HG03378 (cell line): ENCODE measurements around the gene PATE2.

Source experiments
- ATAC-seq: cut with Tn5 transposase; IDR thresholded peaks from one replicate; pipeline ENCODE4 v1.9.1; 2021; ENCODE audit warnings: mild to moderate bottlenecking, moderate library complexity; ENCODE audit not compliant: unreplicated experiment

PATE2 gene

DNA sequence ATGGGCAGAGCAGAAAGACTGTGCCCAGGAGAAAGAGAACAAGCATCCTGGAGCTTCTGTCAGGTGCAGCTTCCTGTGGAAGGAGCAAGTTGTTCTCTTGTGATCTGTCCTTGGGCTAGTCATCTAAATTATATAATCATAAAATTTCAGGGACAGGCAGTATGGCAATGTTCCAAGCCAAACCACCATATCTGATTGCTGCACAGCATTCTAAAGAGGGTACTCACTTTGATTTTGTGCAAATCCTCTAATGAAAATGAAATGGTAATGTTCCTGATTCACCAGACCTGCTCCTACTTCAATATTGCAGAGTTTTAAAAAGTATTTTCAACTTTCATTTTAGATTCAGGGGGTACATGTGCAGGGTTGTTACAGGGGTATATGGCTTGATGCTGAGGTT lies at the start of gene PATE2:
Gene PATE2, minus strand, starts transcription at position 101 of the 400 bp plus-strand sequence. Its CDS starts 55 bp downstream, at position 46.
- ATAC-seq: no peak

DNA sequence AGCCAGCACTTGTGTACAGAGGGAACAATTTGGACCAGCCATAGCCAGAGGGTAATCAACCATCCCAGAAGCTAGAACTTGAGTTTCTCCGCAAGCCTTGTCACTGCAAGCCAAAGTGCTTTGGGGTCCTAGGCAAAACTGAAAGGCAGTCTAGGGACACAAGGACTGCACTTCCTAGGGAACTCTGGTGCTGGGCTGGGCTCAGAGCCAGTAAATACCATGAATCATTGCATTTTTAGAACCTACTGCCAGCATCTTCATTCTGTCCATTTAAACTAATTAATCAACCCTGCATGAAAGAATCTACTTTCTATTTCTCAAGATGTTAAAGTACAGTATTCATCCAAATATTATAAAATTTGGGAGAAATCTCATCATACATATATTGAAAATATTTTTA lies 29.3 kb upstream of the PATE2 start:
- ATAC-seq: no peak

DNA sequence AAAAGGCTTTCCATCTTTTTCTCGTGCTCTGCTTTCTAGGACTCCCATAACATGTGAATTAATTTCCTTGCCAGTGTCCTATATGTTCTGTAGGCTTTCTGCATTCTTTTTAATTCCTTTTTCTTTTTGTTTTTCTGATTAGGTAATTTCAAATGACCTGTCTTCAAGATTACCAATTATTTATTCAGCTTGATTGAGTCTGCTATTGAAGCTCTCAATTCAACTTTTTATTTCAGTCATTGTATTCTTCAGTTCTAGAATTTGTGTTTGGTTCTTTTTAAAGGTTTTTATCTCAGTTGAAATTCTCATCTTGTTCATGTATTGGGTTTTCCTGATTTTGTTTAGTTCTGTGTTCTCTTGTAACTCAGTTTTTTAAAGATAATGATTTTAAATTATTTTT lies 23.8 kb upstream of the PATE2 start:
- ATAC-seq: no peak

DNA sequence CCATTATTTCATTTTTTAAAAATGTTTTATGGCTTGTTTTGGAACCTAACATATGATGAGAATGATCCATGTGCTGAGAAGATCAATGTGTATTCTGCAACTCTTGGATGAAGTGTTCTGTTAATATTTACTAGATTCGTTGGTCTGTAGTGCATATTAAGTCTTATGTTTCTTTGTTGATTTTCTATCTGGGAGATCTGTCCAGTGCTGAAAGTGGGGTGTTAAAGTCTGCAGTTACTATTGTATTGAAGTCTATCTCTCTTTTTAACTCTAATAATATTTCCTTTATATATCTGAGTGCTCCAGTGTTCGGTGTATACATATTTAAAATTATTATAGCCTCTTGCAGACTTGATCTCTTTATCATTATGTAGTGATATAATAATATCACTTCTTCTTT lies 21.2 kb upstream of the PATE2 start:
- ATAC-seq: no peak

DNA sequence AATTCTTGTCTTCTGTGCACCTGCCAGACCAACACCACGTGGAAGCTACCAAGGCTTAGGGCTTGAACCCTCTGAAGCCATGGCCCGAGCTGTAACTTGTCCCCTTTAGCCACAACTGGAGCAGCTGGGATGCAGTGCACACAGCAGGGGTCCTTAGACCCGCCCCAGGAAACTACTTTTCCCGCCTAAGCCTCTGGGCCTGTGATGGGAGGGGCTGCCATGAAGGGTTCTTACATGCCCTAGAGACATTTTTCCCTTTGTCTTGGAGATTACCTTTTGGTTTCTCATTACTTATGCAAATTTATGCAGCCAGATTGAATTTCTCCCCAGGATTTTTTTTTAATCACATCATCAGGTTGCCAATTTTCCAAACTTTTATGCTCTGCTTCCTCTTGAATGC lies 19.0 kb upstream of the PATE2 start:
- ATAC-seq: no peak

DNA sequence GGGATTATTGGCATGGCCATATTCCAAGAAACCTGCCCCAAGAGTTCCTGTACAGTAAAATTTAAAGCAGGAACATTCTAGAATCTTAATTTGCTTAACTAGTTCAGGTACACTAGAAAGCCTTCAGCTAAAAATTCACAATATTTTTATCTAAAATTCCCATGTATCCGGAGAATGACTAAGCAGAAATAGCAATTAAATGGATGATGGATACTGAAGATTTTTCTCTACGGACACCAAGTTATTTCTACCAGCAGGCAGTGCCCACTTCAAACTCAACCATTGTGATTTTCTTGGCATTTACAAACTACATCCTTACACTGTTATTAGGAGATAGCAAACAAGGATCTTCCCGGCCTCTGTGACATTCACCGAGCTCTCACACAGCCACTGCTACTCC lies 12.2 kb upstream of the PATE2 start:
- no peak for ATAC-seq

DNA sequence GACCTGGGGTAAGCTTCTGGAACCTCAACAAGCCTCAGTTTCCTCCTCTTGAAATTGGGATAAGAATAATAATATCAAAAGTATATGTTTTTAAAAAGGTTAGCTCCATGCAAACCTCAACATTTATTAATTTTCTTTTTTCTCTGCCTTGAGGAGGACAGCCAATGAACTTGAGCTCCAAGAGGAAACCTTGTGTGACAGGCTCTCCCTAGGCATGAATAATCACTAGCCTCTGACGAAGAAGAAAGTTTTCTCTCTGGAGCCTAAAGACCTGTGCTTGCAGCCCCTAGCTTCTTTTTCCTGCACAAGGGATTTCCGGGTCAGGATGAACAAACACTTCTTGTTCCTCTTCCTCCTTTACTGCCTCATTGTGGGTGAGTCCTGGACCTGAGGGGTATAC lies 9.2 kb upstream of the PATE2 start, which contains the start of gene PATE3:
Gene PATE3, plus strand, starts transcription at position 301 of the 400 bp plus-strand sequence. Its CDS starts 25 bp downstream, at position 326.
- no peak for ATAC-seq

DNA sequence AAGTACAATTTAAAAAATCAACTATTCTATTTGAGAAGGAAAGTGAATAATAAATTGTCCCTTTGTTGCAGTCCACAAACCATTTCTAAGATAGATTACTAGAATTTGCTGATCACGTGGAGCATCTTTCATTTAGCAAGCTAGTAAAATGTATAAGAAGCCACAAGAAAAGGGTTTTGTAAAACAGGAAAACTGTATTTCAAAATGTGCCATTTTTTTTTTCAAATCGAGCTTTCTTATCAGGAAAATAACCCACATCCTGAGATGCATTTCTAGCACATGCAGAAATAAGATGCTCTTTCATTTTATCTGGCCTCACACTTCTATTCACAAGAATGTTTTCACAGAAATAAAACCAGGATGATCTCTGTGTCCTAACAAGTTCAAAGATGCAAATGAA lies 6.0 kb upstream of the PATE2 start:
- ATAC-seq: no peak

DNA sequence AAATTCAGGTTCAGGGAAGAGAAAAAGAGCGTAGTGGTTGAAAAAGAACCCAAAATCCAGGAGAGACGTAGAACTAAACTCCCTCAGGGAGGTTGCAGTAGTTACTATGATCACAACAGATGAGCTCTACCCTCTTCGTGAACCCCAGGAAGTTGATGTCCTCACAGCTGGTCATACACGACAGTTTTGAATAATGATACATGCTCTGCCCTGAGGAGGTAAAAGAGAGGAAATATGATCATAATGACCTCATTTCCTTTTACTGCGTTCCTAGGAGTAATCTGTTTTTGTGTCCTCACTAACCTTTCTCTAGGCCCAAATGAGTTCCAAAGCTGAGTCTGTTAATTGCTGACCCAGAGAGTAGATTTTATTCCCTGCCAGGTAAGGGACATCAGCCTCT lies 1.3 kb downstream of the PATE2 start:
- ATAC-seq: no peak

DNA sequence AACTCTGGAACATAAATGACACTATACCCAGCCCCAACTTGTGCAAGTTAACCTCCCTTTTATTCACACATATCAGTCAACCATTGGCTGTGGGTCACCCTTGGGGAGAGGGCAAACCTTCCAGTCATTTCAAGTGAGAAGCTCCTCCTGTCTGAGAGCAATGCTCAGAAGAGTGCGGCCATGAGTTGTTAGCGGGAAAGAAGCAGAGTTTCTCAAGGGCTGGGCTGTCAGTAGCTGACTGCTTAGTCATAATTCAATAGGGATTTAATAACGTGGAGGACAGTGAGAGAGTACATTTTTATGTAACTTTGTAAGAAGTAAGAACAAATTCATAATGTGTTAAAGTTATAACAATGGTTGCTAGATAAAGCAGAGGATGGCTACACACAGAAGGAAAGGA lies 5.1 kb downstream of the PATE2 start:
- no peak for ATAC-seq

DNA sequence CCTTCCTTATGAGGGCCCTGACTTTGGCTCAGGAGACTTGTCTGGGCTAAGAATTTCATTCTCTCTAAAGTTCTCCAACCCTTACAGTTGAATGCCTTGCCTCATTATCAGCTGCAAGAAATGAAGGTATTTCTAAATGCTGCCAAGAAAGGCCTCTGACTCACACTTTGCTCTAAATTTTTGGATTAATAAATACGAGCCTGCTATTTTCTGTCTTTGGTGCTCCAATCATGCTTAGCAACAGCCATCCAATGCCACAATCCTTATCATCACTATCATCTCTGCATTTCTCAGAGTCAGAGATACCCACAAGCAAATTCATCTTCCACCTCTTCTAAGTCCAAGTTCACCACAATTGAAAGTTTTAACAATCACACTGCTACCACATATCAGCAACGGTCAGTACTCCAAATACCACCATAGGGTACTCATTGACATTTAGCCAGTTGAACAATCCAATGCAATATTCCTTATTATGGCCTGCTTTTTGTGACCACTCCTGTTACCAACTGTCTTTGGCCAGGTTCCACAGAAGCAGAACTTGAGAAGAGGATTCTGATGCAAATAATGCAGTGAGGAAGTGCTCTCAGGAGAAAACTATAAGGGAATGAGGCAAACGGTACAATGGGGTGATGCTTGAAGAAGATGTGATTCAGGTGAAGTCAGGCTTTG lies 5.7 kb downstream of the PATE2 start:
- no peak for ATAC-seq

DNA sequence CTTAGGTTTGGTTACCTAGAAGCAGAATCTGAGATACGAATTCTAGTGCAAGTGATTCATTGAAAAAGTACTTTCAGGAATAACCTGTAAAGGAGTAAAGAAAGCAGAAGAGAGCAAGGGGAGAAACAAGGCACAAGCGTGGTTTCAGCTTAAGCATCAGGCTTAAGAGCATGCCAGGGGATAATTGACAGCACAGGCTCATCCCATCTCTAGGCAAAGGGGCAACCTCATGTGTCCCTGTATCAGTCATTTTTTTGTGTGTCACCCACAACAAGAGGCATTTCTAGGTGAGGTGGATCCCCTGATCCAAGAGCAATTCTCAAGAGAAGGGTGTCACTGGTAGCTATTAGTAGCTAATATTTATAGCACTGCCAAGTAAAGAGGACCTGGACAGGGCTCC lies 8.0 kb downstream of the PATE2 start:
- no peak for ATAC-seq

DNA sequence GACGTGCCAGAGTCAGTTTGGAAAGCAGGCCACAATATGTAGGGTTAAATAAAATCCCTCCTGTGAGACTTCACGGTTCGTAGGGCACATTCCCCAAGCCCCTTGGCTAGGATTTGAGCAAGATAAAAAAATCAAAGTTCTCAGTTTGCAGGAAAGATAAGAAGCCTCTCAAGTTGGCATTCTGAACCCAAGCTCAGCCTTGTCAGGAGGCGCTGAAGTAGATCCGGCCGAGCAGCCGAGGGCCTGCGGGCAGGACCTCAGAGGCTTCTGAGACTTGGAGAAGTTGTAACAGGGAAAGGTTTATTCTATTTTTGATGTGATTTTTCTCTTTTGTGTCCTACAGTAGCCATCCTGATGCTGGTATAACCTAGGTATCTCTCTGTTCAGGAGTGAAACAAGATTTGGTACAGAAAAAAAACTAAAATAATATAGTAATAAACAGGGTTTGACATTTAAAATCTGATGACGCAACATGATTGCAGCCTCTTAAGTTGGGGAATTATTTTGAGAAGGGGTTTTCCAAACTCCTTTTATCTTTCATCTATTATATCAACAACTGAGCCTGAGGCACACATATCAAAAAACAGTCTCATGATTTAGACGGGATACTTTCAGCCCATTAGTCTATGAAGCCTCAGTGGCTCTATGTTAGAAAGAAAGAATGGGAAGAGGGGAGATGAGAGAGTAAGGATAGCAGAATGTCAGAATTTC lies 10.1 kb downstream of the PATE2 start:
- no peak for ATAC-seq

DNA sequence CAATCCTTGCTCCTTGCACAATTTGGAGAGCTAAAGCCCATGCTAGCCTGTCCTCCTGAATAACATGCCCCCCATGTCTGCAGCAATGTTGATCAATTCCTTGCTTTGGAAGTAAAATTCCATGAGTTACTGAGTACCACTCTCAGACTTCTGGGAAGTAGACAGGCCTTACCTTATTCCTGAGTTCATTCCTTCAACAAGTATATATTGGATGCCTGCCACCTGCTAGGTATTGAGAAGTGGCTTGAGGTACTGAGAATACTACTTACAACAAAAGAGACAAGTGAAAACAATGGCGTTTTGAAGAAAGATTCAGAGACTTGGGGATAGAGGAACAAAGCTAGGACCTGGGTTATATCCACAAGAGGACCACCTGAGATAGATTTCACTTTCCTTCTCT lies 12.4 kb downstream of the PATE2 start:
- no peak for ATAC-seq

DNA sequence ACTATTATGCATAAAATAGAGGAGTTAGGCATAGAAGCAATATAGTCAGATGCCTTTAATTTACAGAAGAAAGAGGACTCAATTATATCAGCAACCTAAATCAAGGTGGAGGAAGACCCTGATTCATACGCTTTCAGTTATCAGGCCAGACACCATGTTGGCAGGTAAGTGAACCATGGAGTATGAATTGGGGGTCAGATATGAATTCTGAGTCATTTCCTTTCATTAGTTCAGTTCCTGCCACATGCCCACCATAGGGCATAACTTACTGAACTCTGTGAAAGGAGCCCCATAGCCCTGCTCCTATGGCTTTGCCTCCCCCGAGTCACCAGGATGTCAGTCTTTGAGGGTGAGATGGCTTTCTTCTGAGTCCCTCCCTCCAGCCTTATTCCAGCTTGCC lies 15.1 kb downstream of the PATE2 start:
- no peak for ATAC-seq

DNA sequence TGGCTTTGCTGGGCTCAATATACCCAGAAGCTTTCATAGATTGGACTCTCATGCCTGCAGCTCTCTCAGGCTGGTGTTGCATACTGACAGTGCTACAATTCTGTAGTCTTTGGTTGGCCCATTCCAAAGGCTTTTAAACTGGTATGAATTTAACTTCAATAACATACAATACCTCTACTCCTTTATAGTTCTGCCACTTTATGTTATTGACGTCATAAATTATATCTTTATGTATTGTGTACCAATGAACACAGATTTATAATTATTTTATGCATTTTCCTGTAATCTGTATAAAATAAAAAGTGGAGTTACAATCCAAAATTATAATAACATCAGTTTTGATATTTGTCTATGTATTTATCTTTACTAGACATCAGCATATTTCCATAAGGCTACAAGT lies 16.2 kb downstream of the PATE2 start:
- ATAC-seq: no peak

DNA sequence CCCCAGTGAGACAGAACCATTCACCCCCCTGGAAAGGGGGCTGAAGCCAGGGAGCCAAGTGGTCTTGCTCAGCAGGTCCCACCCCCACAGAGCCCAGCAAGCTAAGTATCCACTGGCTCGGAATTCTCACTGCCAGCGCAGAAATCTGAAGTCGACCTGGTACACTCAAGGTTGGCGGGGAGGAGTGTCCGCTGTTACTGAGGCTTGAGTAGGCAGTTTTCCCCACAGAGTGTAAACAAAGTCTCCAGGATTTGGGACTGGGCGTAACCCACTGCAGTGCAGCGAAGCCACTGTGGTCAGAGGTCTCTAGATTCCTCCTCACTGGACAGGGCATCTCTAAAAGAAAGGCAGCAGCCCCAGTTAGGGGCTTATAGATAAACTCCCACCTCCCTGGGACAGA lies 22.6 kb downstream of the PATE2 start:
- ATAC-seq: no peak

DNA sequence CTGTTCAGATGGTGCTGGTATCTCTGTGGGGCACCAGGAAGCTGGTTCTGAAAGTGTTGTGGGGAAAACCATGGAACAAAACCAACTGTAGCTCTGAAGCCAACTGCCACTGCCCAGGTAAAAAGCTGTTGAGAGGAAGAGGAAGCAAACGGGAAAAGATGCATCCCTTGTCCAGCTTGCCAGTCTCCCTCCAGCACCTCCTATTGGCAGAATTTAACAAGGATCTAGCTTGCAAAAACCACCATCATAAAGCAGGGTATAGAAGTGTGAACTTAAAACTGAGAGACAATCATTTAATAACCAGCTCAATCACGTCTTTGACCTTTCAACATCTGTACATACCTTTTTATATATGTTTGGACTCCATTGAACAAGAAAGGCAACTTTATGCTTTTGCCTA lies 28.0 kb downstream of the PATE2 start:
- no peak for ATAC-seq

DNA sequence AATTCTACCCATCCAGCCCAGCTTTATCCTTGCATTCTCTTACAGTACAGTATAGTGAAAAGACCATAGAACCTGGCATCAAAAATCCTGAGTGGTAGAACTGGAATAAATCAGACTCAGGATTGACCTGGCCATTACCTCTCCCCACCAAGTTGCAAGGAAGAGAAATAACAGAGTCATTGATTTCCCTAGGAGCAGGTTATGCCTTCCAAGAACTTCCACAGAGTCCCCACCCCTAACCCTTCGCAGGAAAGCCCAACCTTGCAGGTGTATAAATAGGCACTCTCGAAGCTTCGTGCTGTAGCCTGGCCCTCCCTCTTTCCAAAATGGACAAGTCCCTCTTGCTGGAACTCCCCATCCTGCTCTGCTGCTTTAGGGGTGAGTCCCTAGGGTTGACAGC lies 32.6 kb downstream of the PATE2 start, which contains the start of gene PATE1:
Gene PATE1, plus strand, starts transcription at position 301 of the 400 bp plus-strand sequence. Its CDS starts 26 bp downstream, at position 327.
- no peak for ATAC-seq

DNA sequence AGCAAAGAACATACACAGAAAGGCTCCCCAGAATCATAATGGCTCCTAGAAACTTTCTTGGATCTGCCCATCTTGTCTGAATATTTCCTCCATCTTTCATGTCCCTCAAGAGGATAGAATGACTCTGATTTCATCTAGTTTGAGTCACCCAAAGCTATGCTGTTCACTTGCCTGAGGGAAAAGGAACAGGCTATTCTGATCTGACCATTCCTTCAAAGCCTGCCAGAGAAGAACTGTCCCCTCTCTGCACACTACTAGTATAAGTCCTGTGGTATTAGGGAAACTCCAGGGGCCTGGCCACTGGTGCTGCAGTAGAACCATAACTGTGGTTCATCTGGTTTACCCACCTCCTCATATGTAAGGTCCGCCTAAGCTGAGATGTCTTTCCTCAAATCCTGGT lies 34.9 kb downstream of the PATE2 start:
- no peak for ATAC-seq

DNA sequence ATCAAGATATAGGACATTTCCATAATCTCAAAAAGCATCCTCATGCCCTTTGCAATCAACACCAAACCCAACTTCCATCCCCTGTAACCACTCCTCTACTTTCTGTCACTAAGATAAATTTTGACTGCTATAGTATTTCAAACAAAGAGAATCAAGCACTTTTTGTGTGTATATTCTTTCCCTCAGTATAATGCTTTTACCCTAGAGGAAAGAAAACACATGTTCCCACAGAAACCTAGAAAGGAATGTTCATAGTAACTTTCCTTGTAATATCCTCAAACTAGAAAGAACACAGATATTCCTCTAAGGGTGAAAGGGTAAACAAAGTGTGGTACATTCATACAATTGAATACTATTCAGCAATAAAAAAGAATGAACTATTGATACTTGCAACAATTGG lies 38.0 kb downstream of the PATE2 start:
- ATAC-seq: no peak

DNA sequence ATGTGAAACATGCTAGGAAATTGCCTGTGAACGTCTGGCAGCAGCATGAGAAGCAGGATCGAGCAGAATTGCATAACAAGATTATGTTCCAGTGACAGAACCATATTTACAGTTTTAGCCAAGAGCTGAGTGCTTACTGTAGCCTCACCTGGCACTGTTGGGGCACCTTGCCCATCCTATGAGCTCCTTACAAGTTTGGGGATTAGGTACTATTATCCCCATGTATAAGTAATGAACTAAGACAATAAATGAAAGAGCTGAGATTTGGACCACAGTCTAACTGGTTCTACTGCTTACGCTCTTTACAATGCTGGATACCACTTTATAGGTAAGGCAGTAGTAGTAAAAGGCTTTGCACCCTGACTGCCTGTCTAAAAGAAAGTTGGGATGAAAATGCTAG lies 49.7 kb downstream of the PATE2 start:
- no peak for ATAC-seq
